Measurements from ENCODE around the gene FOXL1. TPM values are rescaled to one million over a fixed set of nuclear protein-coding genes. Genes with fewer than 3 reads are reported as not detected.

The FOXL1 gene
- total and polyA plus RNA-seq, 12 donors = 0.40 to 1.9 (median 0.84) TPM

GRCh38 chr16:86611941-86612340 lies 33.6 kb downstream of the FOXL1 start:
- no peak for TF ChIP-seq CTCF (IDR thresholded peaks at IDR 0.05)
- Histone ChIP-seq H3K9me3 (no peaks in the 10 kb centered on the region), H3K27ac (peak overlapping the region in 5 of 10 donors; percentile 20 to 77 (median 67)), H3K4me1 (peaks cover 0 to 32% (median 8%) of the 10 kb centered on the region in 9 donors), H3K27me3 (peaks cover 0 to 25% (median 9%) of the 10 kb centered on the region in 7 donors), H3K4me3 (no peak overlapping the region), H3K36me3 (no peaks in the 10 kb centered on the region)
- 61 to 66% methylated on average over 3 of the region's 3 CpGs for WGBS, 2 donors
- intact Hi-C loops (cut with DNase I) = loop anchor here in 1 of 10 donors (5.0 kb wide), 1 partner anchor 35 kb away; the partner anchor contains the start of gene FOXL1
- DNase-seq (no peak), ATAC-seq (no peak)

DNA sequence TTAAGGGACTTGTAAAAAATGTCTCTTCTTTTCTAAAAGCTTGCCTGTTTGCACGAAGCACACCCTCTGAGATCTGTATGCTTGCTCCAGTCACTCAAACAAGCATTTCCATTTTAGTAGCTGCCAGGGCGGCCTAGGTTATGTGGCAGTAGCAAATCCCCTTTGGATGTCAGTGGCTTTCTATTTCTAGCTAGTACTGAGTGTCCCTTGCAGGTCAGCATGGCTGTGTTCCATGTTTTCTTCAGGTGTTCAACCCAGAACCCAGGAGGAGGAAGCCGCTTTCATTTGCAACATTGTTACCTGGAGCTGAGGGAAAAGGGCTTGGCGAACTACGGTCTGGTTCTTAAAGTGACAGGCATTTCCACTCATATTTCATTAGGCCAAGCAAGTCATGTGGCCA lies 36.4 kb downstream of the FOXL1 start:
- H3K27ac ChIP-seq = no peak overlapping the region
- H3K4me3 ChIP-seq = no peak overlapping the region
- TF ChIP-seq CTCF (IDR thresholded peaks at IDR 0.05) = no peak
- DNase-seq (no peak), ATAC-seq (no peak)
- no peaks in the 10 kb centered on the region for H3K9me3 ChIP-seq
- H3K4me1 ChIP-seq = peaks cover 0 to 26% (median 8%) of the 10 kb centered on the region in 9 donors
- WGBS, 2 donors = 72 to 77% methylated on average over 5 of the region's 5 CpGs
- peaks cover 0 to 23% (median 6%) of the 10 kb centered on the region in 7 donors for H3K27me3 ChIP-seq
- no peaks in the 10 kb centered on the region for H3K36me3 ChIP-seq
- intact Hi-C loops (cut with DNase I) = loop anchor here in 1 of 10 donors (5.0 kb wide), 2 partner anchors 37 to 48 kb away; partner anchors contain the start of gene FOXL1

GRCh38 chr16:86616906-86617305 lies 38.6 kb downstream of the FOXL1 start:
- Histone ChIP-seq H3K27me3 (peaks cover 0 to 12% (median 0%) of the 10 kb centered on the region in 7 donors), H3K27ac (no peak overlapping the region), H3K4me1 (peaks cover 0 to 6% (median 0%) of the 10 kb centered on the region in 9 donors), H3K9me3 (peaks cover 0 to 4% (median 0%) of the 10 kb centered on the region in 11 donors), H3K4me3 (no peak overlapping the region), H3K36me3 (no peaks in the 10 kb centered on the region)
- ATAC-seq = no peak
- no peak for DNase-seq
- TF ChIP-seq CTCF (IDR thresholded peaks at IDR 0.05) = no peak
- intact Hi-C loops (cut with DNase I) = loop anchor here in 1 of 10 donors (5.0 kb wide), 1 partner anchor 45 kb away; no protein-coding TSS in a partner anchor
- 53 to 64% methylated on average over 5 of the region's 5 CpGs for WGBS, 2 donors

DNA sequence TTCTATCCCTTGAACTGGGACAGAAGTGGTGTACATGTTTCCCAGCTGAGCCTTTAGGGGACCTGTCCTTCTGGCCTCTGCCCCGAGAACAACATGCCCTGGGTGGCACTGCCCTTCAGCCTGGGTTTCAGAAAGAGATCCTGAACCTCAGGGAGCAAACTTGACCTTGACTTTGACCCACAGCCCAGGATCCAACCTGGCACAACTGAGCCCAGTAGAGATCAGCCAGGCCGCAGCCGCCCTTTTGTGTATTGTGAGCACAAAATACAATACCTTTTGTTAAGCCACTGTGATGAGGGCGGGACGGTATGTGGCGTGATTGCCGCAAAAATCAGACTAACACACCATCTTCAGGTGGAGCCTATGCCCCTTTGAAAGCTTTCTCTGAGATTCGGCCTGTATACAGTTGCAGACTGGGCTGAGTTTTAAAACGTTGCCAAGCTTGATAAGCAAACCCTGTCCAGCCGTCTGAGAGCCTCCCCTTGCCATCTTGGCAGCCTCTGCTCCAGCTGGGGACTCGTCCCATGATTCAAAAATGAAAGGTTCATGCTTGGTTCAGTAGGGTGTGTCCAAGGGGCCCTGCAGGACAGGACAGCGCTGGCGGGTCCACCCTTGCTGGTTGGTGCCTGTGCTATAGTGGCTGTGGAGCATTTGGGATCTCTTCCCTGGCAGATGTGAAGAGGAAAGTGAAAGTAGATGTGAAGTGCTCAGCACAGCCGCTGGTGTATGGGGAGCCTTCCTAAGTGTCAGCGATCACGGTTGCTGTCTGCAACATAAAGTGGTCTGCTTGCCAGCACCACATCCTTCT lies 40.3 kb downstream of the FOXL1 start:
- DNase-seq (no peak), ATAC-seq (peak in 7 of 8 donors; percentile 34 to 74 (median 58))
- peaks cover 0 to 4% (median 0%) of the 10 kb centered on the region in 11 donors for H3K9me3 ChIP-seq
- peak overlapping the region in 2 of 10 donors; percentile 2 to 22 for H3K27ac ChIP-seq
- no peaks in the 10 kb centered on the region for H3K4me1 ChIP-seq
- 74 to 75% methylated on average over 16 of the region's 16 CpGs for WGBS, 2 donors
- TF ChIP-seq CTCF (IDR thresholded peaks at IDR 0.05) = no peak
- intact Hi-C loops (cut with DNase I) = loop anchor here in 1 of 10 donors (5.0 kb wide), 1 partner anchor 44 kb away; no protein-coding TSS in a partner anchor
- no peaks in the 10 kb centered on the region for H3K36me3 ChIP-seq
- peak overlapping the region in 8 of 10 donors; percentile 5 to 44 (median 38) for H3K4me3 ChIP-seq
- H3K27me3 ChIP-seq = peaks cover 0 to 15% (median 0%) of the 10 kb centered on the region in 7 donors

All from heart right ventricle (tissue), 16 donors.